Germinal center (tissue), 1 donor: ENCODE data around the gene SIRPA.

Experiments used
- DNase-seq: peaks from one replicate; pipeline ENCODE4 v3.0.0; 2012; ENCODE audit warnings: mixed read lengths, low spot score

SIRPA gene

DNA sequence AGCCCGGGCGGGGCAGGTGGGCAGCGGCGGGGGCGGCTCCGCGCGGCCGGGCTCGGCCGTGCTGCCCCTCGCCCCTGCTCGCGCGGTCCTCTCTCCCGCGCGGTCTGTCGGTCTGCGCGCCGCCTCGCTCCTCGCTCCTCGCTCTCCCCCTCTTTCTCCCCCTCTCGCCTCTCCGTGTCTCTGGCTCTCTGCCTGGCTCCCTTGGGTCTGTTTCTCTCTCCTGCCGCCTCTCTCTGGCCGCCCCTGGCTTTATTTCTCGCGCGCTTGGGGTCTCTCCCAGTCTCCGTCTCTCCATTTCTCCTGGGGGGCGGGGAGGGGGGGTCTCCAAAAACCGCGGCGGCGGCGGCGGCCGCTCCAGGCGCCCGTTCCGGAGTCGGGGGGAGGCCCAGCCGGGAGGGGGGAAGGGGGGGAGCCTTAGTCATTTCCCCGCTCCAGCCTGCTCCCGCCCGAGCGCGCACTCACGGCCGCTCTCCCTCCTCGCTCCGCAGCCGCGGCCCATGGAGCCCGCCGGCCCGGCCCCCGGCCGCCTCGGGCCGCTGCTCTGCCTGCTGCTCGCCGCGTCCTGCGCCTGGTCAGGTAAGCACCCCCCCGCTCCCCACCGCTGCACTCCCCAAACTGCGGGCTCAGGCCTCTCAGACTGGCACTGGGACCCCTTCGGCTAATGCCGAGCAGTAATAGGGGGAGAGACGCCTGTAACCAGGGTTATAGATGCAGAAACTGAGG, at the start of gene SIRPA:
SIRPA (plus strand) TSS at position 457 of the 723 bp plus-strand sequence; CDS start at position 498, 41 bp downstream.
- peak; percentile 39 for DNase-seq

- no peak for DNase-seq
Measured at GRCh38 chr20:1845701-1846100, 49.5 kb upstream of the SIRPA start.

DNA sequence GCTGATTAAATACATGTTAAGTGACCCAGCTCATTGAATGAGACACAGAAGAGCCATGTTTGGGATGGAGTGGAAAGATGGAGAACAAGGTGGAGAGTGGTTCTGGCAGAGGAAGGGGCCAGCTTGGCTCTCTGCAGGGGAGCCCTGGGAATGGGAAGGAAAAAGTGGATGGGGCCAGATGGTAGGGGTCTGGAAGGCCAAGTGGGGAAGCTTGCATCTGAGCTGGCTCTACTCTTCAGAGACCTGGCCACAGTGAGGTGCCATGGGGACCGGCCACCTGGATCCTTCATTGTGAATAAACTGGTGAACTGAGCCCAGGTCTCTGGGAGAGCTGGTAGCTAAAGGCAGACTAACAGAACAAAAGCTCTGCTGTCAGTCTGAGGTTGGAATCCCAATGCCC, 48.9 kb upstream of the SIRPA start:
- no peak for DNase-seq

DNA sequence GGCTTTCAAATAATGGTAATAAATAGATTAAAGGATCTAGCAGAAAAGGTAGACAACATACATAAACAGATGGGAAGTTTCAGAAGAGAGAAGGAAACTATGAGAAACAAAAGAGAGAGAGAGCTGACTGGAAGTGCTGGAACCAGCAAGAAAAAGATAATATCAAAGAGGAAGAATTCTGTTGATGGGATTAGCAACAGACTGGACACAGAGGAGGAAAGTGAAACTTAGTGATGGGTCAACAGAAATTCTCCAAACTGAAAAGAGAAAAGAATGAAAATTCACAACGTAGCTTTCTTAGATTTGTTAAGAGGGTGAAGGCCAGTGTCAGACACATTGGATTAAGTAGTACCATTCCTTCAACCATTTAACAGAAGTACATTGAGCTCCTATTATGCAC, 48.3 kb upstream of the SIRPA start:
- no peak for DNase-seq

DNA sequence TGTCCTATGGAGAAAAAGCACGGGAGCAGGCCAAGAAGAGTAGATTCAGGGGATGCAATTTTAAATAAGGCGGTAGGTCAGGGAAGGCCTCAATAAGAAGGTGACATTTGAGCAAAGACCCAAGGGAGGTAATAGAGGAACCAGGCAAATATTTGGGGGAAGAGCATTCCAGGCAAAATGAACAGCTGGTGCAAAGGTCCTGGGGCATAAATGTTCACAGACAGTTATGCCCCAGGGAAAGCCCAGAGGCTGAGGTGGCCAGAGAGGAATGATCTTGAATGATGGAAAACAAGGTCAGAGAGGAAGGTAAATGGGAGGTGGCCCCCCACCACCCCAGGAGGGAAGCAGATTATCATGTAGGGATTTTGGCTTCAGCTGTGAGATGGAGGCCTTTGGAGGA, 47.4 kb upstream of the SIRPA start:
- DNase-seq = no peak

GRCh38 chr20:1848373-1848772, 46.8 kb upstream of the SIRPA start:
- no peak for DNase-seq

DNA sequence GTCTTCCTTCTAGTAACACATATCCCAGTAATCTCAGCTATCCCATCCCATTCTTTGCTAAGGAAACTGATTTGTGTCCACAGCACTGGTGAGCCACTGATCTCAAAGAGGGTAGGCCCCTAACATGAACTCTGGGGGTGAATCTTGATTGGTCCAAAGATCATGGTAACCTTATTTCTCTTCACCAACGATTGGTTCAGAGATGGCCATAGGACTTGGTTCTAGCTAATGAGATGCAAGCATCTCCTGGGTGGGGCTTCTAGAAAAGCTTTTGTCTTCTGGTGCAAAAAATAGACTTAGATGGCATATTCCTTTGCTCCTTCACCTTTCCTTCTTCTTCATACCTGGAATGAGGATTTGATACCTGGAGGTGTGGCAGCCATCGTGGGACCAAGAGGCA, 43.8 kb upstream of the SIRPA start:
- no peak for DNase-seq

DNA sequence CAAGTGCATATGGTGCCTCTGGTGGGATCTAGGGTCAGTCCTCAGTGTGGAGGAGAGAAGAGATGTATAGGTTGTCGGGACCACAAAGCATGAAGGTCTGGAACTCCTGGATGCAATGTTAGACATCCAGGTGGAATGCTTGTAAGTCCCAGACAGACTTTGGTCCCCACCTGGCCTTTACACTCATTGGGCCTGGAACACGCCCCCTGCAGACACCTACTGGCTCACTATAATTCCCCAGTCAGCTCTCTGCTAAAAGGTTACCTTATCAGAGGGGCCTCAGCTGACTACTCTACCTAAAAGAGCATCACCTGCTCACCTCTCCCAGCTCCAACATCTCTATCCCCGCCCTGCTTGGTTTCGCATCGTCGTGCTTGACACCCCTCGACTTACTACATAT, 41.7 kb upstream of the SIRPA start:
- DNase-seq = no peak

DNA sequence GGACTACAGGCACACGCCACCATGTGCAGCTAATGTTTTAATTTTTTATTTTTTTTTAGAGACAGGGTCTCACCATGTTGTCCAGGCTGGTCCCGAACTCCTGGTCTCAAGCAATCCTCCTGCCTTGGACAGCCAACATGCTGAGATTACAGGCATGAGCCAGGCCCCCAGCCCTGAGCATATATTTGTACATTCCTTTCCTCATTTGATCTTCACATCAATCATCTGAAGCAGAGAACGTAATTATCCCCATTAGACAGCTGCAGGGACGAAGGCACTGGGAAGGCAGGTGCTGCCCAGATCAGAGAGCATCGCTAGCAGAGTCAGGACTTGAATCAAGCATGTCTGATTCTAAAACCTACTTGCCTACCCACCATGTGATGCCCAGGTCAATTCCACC, 41.0 kb upstream of the SIRPA start:
- no peak for DNase-seq

GRCh38 chr20:1855109-1855508, 40.1 kb upstream of the SIRPA start:
- DNase-seq = no peak

GRCh38 chr20:1855690-1856089, 39.5 kb upstream of the SIRPA start:
- no peak for DNase-seq

DNA sequence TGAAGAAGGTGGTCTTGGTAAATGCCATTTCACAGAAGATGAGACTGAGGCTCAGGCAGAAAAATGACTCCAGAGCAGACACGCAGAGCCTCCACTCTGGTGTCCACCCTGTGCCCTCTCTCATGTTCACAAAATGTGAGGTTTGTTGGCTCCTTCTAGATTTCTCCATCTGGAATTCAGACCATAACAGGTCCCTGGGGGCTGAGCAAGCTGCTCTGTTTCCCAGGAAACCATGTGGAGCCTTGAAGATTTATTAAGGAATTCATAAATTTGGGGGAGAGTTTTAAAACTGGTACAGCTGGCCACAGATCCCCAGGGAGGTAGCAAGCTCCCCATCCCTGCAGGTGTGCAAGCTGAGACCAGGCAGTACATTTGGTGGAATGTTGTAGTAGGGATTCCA, 38.8 kb upstream of the SIRPA start:
- DNase-seq = no peak

DNA sequence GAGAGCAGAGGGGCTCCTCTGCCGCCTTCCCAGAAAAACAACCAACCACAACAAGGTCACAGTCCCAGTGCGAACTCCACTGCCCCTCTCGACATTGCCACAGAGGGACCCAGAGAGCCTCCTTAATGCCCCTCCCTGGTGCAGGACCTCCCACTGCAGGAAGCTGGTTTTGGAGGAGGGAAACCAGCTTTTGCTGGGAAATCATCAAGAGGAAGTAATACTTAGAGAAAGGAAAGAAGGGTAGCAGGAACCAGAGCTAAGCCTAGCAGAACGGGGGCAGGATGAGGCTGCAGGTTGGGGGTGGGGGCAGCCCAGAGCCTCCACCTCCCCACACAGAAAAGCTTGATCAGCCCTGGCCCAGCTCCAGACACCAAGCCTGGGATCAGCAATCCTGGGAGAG, 37.7 kb upstream of the SIRPA start:
- DNase-seq = no peak

DNA sequence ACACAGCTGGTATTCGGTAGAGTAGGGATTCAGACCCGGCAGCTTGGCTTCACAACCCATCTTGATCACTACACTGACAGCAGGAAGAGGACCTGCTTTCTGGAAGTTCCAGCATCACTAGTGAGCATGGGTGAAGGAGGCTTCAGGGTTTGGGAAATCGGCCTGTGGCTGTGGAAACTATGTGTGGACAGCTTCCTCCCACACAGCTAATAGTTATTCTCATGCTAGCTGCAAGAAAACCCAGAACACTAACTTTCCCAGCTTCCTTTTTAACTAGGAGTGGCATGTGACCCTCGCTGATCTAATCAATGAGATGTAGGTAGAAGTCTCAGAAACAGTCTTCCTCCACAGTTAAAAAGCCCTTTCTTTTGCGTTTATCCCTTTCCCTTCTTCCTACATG, 36.3 kb upstream of the SIRPA start:
- DNase-seq = no peak

DNA sequence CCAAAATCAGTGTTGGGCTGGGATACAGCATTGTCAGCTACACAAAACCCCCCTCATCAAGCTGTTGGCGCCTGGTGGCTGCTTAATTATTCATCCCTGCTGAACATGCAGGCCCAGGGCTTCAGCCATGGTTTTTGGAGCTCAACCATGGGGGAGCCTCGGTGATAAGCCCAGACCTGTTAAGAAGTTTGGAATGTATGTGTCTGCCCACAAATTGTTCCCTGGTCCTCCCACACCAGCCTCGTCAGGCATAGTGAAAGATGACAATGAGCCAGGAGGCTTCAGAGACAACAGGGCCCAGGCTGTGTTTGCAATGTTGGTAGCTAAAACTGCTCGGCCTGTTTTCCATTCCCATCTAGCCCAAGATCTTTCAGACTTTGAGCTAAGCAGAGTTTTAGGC, 34.8 kb upstream of the SIRPA start:
- no peak for DNase-seq

- no peak for DNase-seq
Measured at GRCh38 chr20:1861347-1861976, 33.7 kb upstream of the SIRPA start.

- no peak for DNase-seq
Measured at GRCh38 chr20:1861996-1862662, 33.1 kb upstream of the SIRPA start.

DNA sequence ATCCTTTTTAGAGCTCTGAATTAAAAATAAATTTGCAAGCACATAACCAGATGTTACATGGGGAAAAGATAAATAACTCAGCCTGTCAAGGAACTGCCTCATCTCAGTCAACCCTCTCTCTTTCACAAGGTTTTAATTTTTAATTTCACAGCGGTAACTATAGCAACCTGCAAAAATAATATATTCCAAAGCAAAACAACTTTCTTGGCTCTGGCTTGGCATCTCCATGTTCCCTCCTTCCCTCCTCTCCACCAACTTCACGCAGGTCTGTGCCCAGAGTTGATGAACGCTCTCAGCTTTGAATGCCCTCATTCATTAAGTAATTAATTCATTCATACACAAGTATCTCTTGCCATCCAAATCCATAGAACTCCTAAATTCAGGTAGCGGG, 32.5 kb upstream of the SIRPA start:
- DNase-seq = no peak

DNA sequence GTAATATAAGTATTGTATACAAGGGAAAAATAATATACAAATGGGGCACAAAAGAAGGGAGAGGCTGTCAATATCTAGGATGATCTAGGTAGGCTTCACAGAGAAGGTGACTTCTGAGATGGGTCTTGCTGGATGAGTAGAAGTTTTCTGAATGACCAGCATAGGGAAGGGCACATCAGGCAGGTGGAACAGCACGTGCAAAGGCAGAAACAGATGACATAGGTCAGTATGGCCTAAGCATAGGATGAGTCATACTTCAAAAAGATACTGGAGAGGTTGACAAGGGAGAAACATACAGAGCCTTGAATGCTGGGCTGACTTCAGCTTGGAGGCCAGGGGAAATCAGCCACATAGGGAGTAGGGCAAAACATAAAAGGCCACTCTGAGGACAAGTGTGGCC, 31.9 kb upstream of the SIRPA start:
- DNase-seq = no peak

GRCh38 chr20:1866834-1867233, 28.4 kb upstream of the SIRPA start:
- DNase-seq = no peak

GRCh38 chr20:1867495-1868260, 27.5 kb upstream of the SIRPA start:
- no peak for DNase-seq

DNA sequence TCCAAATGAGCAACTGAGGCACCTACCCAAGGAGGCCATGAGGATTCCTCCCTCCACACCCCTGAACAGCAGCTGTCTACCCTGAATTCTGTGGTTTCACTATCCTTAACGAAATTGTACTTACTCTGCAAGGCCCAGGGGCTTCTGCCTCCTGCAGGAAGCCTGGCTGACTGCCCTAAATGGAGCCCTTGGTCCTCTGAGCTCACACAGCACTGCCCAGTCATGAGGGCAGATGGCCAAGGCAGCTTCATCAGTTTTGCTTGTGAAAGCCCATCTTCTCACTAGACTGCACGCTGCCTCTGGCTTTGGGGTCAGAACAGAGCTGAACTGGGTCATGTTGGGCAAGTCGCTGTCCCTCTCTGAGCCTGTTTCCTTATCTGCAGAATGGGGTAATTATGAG, 26.4 kb upstream of the SIRPA start:
- DNase-seq = no peak

GRCh38 chr20:1870323-1870722, 24.9 kb upstream of the SIRPA start:
- no peak for DNase-seq
